Vagina (tissue), 2 donors: ENCODE data around the gene NAA16. TPM values are rescaled to one million over a fixed set of nuclear protein-coding genes. Genes with fewer than 3 reads are reported as not detected.
A peak's percentile ranks its signal among the peaks of the same experiment; 100 is the strongest.

Source experiments
- DNase-seq, 2 donors: peaks; one replicate each; pipeline ENCODE4 v3.0.0-alpha.2; 2017; ENCODE audit errors: extremely low spot score in 2 of 2
- H3K27ac ChIP-seq: fragments of 200-600 bp; sonication (generic); one replicate; pipeline ENCODE4 v1.5.1; 2019
- H3K27me3 ChIP-seq: fragments of 200-600 bp; sonication (generic); one replicate; pipeline ENCODE4 v1.5.1; 2019
- H3K36me3 ChIP-seq, 2 donors: fragments of 200-600 bp; sonication (generic); one replicate each; pipeline ENCODE4 v1.5.1; 2017 to 2019
- H3K4me1 ChIP-seq: fragments of 200-600 bp; sonication (generic); one replicate; pipeline ENCODE4 v1.5.1; 2019
- H3K4me3 ChIP-seq, 2 donors: fragments of 200-600 bp; sonication (generic); 1 replicate in 1 of 2; 2 replicates in 1 of 2; pipeline ENCODE4 v1.5.1; 2016 to 2019
- H3K9me3 ChIP-seq: fragments of 200-600 bp; sonication (generic); one replicate; pipeline ENCODE4 v1.5.1; 2019
- POLR2A ChIP-seq, 2 donors: fragments of 450-650 bp; IDR thresholded peaks; one replicate each; pipeline ENCODE4 v1.6.1; 2017; ENCODE audit warnings: antibody characterized with exemption in 2 of 2, mild to moderate bottlenecking in 2 of 2, moderate library complexity in 2 of 2
- POLR2AphosphoS5 ChIP-seq, 2 donors: sonication (generic); formaldehyde crosslinking; IDR thresholded peaks; one replicate each; pipeline ENCODE4 v1.9.0; 2017; ENCODE audit warnings: antibody characterized with exemption in 2 of 2, mild to moderate bottlenecking in 2 of 2, low read depth in 1 of 2; ENCODE audit not compliant: insufficient read depth in 1 of 2
- intact Hi-C: fragments of 100-400 bp; cut with DNase I; formaldehyde crosslinking; loops from one replicate; pipeline ENCODE4 v1.15.1; 2023
- total RNA-seq: library from RNA; depleted of rRNA; stranded (reverse); fragments of >200 nt; gene quantifications from one replicate; pipeline ENCODE4 v1.2.3, GENCODE V29; 2016
- TF ChIP-seq, protein P1 (sequence below), 3 experiments: fragments of 450-650 bp in 2 of 3; fragments of 200-600 bp in 1 of 3; sonication (generic) in 1 of 3; IDR thresholded peaks; one replicate each; pipeline ENCODE4 v1.5.1; 2017 to 2019; ENCODE audit warnings: antibody characterized with exemption in 3 of 3, mild to moderate bottlenecking in 2 of 3, moderate library complexity in 2 of 3

The NAA16 gene
- total RNA-seq, 1 donor from 2014 or later, result 30.2 TPM

DNA sequence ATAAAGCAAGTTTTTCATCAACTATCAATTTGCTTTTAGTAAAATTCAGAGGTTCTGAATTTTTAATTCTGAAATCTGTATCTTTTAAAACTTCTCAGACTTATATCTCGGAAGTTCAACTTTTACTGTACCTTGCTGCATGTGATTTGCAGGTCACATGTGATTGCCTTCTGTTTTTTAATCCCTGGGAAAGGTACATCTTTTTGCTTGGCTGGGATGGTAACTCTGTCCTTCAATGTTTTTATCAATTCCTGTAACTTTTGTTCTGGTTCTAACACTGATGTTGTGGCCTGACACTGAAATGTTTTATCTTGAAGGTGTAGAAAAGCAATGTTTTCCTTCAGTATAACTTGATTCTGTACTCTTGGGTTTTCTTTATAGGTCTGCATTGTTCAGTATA, 16.2 kb upstream of the NAA16 start:
- TF ChIP-seq, protein P1, sequence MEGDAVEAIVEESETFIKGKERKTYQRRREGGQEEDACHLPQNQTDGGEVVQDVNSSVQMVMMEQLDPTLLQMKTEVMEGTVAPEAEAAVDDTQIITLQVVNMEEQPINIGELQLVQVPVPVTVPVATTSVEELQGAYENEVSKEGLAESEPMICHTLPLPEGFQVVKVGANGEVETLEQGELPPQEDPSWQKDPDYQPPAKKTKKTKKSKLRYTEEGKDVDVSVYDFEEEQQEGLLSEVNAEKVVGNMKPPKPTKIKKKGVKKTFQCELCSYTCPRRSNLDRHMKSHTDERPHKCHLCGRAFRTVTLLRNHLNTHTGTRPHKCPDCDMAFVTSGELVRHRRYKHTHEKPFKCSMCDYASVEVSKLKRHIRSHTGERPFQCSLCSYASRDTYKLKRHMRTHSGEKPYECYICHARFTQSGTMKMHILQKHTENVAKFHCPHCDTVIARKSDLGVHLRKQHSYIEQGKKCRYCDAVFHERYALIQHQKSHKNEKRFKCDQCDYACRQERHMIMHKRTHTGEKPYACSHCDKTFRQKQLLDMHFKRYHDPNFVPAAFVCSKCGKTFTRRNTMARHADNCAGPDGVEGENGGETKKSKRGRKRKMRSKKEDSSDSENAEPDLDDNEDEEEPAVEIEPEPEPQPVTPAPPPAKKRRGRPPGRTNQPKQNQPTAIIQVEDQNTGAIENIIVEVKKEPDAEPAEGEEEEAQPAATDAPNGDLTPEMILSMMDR (IDR thresholded peaks at IDR 0.05), result no peak
- TF ChIP-seq POLR2A (IDR thresholded peaks at IDR 0.05) (no peak), POLR2AphosphoS5 (IDR thresholded peaks at IDR 0.05; ENCODE audit: insufficient read depth in 1 of 2, low read depth in 1 of 2) (no peak)
- H3K9me3 ChIP-seq, result no peaks in the 10 kb centered on the region
- no peaks in the 10 kb centered on the region for H3K4me1 ChIP-seq
- no peaks in the 10 kb centered on the region for H3K36me3 ChIP-seq
- intact Hi-C loops, result no loop called here
- no peak for DNase-seq
- H3K27ac ChIP-seq, result no peak overlapping the region
- no peaks in the 10 kb centered on the region for H3K27me3 ChIP-seq
- no peak overlapping the region for H3K4me3 ChIP-seq

DNA sequence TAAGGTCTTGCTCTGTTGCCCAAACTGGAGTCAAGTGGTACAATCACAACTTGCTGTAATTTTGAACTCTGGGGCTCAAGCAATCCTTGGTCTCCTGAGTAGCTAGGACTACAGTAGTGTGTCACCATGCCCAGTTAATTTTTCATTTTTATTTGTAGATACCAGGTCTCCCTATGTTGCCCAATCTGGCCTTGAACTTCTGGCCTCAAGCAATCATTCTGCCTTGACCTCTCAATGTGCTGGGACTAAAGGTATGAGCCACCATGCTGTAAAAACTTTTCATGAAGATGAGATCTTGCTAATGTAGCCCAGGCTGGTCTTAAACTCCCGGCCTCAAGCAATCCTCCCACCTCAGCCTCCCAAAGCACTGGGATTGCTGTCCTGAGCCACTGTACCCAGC, 15.1 kb upstream of the NAA16 start:
- H3K4me3 ChIP-seq, result no peak overlapping the region
- TF ChIP-seq, protein P1 (IDR thresholded peaks at IDR 0.05), result no peak
- no peak for TF ChIP-seq POLR2AphosphoS5 (IDR thresholded peaks at IDR 0.05; ENCODE audit: insufficient read depth in 1 of 2, low read depth in 1 of 2)
- no peak for TF ChIP-seq POLR2A (IDR thresholded peaks at IDR 0.05)
- H3K4me1 ChIP-seq, result no peaks in the 10 kb centered on the region
- no peak overlapping the region for H3K27ac ChIP-seq
- no peak for DNase-seq
- H3K36me3 ChIP-seq, result no peaks in the 10 kb centered on the region
- H3K27me3 ChIP-seq, result no peaks in the 10 kb centered on the region
- intact Hi-C loops, result no loop called here
- H3K9me3 ChIP-seq, result no peaks in the 10 kb centered on the region

DNA sequence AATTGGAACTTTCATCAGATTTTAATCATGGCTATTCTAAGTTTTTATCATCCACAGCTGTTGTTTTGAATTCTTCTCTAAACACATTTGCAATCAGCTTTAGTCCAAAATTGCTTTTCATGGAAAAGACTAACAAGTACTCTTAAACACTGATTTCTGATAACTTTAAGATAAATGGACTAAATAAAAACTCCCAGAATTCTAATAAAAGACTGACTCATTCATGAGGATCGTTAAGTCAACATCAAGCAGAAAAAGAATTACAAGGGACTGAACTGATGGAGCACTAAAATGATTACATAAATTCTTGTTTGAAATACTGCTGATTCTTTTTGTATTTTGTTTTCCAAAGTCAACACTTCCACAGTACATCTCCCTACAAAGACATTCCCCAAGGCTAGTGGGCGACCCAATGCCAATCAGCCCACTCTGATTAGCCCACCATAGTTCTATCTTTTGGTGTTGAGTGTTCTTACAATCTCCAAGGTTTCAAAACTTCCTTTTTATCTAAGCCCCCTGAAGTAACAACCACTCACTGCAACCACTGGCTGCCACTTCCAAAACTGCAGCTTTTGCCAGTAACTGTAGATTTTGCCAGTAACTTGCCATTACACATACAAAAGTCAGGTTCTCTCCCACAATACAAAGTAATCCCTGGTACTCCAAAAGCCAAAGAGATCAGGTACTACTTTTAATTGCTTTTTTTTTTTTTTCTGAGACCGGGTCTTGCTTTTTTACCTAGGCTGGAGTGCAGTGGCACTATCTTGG, 14.0 kb upstream of the NAA16 start:
- H3K36me3 ChIP-seq, result no peaks in the 10 kb centered on the region
- no peaks in the 10 kb centered on the region for H3K27me3 ChIP-seq
- TF ChIP-seq, protein P1 (IDR thresholded peaks at IDR 0.05), result no peak
- no peak for TF ChIP-seq POLR2A (IDR thresholded peaks at IDR 0.05)
- no peak for TF ChIP-seq POLR2AphosphoS5 (IDR thresholded peaks at IDR 0.05; ENCODE audit: insufficient read depth in 1 of 2, low read depth in 1 of 2)
- H3K4me3 ChIP-seq, result no peak overlapping the region
- H3K4me1 ChIP-seq, result no peaks in the 10 kb centered on the region
- H3K27ac ChIP-seq, result peak overlapping the region; percentile 55
- no peak for DNase-seq
- intact Hi-C loops, result no loop called here
- no peaks in the 10 kb centered on the region for H3K9me3 ChIP-seq

DNA sequence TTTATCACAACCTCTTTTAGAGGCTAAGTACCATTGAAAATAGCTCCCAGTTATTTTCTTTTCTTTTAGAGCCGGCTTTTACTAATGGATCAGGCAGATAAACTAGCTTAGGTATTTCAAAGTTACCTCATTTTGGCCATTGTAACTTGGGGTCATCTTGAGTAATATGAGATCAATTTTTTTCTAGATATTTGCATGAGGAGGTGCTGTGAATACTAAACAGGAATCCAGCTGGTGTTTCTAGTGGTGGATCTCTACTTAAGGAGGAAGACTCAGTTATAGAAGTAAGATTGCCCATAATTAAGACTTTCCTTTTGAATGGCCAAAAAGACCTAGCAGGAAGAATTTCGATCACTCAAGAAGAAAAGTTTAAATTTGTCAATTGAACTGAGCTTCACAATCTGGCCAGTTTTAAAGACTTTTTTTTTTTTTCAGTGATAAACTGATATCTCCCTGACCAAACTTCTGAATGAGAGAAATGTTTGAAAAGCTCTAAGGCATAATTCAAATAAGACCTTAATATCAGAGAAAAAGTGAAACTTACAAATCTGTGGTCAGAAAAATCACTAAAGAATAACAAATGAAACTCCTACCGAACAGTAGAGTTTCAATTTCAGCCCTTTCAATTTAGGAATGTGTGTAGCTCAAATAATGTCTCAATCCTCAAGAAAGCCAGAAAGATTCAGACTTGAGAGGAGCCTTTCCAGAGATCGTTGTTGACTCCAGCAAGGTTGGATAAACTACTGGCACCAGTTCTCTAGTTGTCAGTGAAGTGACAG, 11.6 kb upstream of the NAA16 start:
- H3K9me3 ChIP-seq, result no peaks in the 10 kb centered on the region
- H3K4me1 ChIP-seq, result no peaks in the 10 kb centered on the region
- H3K36me3 ChIP-seq, result no peaks in the 10 kb centered on the region
- no peak for DNase-seq
- TF ChIP-seq POLR2AphosphoS5 (IDR thresholded peaks at IDR 0.05; ENCODE audit: insufficient read depth in 1 of 2, low read depth in 1 of 2) (no peak), POLR2A (IDR thresholded peaks at IDR 0.05) (no peak)
- TF ChIP-seq, protein P1 (IDR thresholded peaks at IDR 0.05), result no peak
- H3K27ac ChIP-seq, result no peak overlapping the region
- H3K27me3 ChIP-seq, result no peaks in the 10 kb centered on the region
- no peak overlapping the region for H3K4me3 ChIP-seq
- intact Hi-C loops, result no loop called here

DNA sequence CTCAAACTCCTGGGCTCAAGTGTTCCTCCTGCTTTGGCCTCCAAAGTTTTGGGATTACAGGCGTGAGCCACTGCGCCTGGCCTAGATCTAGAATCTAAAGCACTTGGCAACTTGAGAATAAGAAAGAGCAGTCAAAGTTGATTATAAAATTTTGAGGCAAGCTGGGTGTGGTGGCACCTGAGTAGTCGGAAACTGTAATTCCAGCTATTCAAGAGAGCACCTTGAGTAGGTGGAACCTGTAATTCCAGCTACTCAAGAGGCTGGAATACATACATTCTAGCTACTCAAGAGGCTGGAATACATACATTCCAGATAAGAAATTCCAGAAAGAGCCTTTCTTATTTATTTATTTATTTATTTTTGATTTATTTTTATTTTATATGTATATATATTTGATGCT, 8.3 kb upstream of the NAA16 start:
- no peak overlapping the region for H3K27ac ChIP-seq
- DNase-seq, result no peak
- no peaks in the 10 kb centered on the region for H3K36me3 ChIP-seq
- H3K4me3 ChIP-seq, result no peak overlapping the region
- intact Hi-C loops, result no loop called here
- TF ChIP-seq POLR2A (IDR thresholded peaks at IDR 0.05) (no peak), POLR2AphosphoS5 (IDR thresholded peaks at IDR 0.05; ENCODE audit: insufficient read depth in 1 of 2, low read depth in 1 of 2) (no peak)
- TF ChIP-seq, protein P1 (IDR thresholded peaks at IDR 0.05), result no peak
- H3K9me3 ChIP-seq, result no peaks in the 10 kb centered on the region
- no peaks in the 10 kb centered on the region for H3K27me3 ChIP-seq
- no peaks in the 10 kb centered on the region for H3K4me1 ChIP-seq
